HCT116 (cell line): ENCODE measurements around the gene TTC12. TPM values are rescaled to one million over a fixed set of nuclear protein-coding genes. Genes with fewer than 3 reads are reported as not detected.

Source experiments
- ATAC-seq: fragments of 200-7000 bp; cut with Tn5 transposase; 2 replicates; pipeline ENCODE4 v1.9.1; 2020; ENCODE audit warnings: mild to moderate bottlenecking, moderate library complexity
- BruUV-seq: library from RNA; stranded (reverse); fragments of 400-500 nt; replicated peaks from 2 replicates; lab custom pipeline; 2021; lab: Mats Ljungman, UMichigan
- CTCF ChIA-PET: fragments of 300-600 bp; sonication (Branson Sonifier 250); formaldehyde crosslinking; loops from one replicate; lab custom pipeline; 2021; ENCODE audit warnings: antibody characterized with exemption; lab: Charles Lee
- POLR2A ChIA-PET: fragments of 300-600, 350-600 bp; sonication (Branson Sonifier 250); formaldehyde crosslinking; loops from one replicate; lab custom pipeline; 2021; ENCODE audit warnings: antibody characterized with exemption; lab: Charles Lee
- RAD21 ChIA-PET, 2 experiments: fragments of 300-600 bp; sonication (Branson Sonifier 250); formaldehyde crosslinking; loops; one replicate each; lab custom pipeline; 2023; ENCODE audit warnings: low total read pairs in 2 of 2; ENCODE audit not compliant: uncharacterized antibody in 2 of 2, unreplicated experiment in 2 of 2, low non-redundant PET in 1 of 2; lab: Charles Lee
- DNase-seq: peaks from one replicate; pipeline ENCODE4 v3.0.0-alpha.2; 2010; ENCODE audit warnings: low read depth, low spot score
- H2AFZ ChIP-seq: fragments of 200-600 bp; shearing (Covaris generic), sonication (generic); 2 replicates; pipeline ENCODE4 v1.6.1; 2017; ENCODE audit warnings: low read depth, mixed run types, mixed read lengths, antibody characterized with exemption, low read length; ENCODE audit not compliant: poor library complexity, severe bottlenecking
- H3K27ac ChIP-seq: 2 replicates; pipeline ENCODE4 v1.5.1; 2012; ENCODE audit warnings: low read depth, low read length
- H3K27me3 ChIP-seq: fragments of 200-600 bp; sonication (generic); 2 replicates; pipeline ENCODE4 v1.6.1; 2016; ENCODE audit warnings: mixed run types, low read length, mixed read lengths; ENCODE audit not compliant: insufficient read depth
- H3K36me3 ChIP-seq, 2 experiments: fragments of 200-500 bp in 1 of 2; fragments of 200-600 bp in 1 of 2; sonication (Bioruptor generic) in 1 of 2; sonication (generic) in 1 of 2; 2 replicates each; pipeline versions ENCODE4 v1.5.1 to v1.6.1; 2014 to 2016; ENCODE audit warnings: low read length in 2 of 2, inconsistent platforms in 1 of 2, mixed read lengths in 1 of 2, mixed run types in 1 of 2; ENCODE audit not compliant: insufficient read depth in 2 of 2, control insufficient read depth in 1 of 2
- H3K4me1 ChIP-seq, 2 experiments: fragments of 200-600 bp in 1 of 2; sonication (generic) in 1 of 2; 2 replicates each; pipeline versions ENCODE4 v1.5.1 to v1.6.1; 2012 to 2017; ENCODE audit warnings: low read length in 2 of 2, inconsistent platforms in 1 of 2, mild to moderate bottlenecking in 1 of 2, mixed read lengths in 1 of 2, mixed run types in 1 of 2, moderate library complexity in 1 of 2; ENCODE audit not compliant: insufficient read depth in 2 of 2, control insufficient read depth in 1 of 2
- H3K4me2 ChIP-seq: fragments of 200-600 bp; sonication (generic); 2 replicates; pipeline ENCODE4 v1.6.1; 2017; ENCODE audit warnings: mixed run types, low read length, mixed read lengths
- H3K4me3 ChIP-seq, 2 experiments: fragments of 200-600 bp in 1 of 2; sonication (generic) in 1 of 2; replicated peaks in 1 of 2; 2 replicates each; pipeline ENCODE4 v1.5.1; 2011 to 2016; ENCODE audit warnings: low read length in 2 of 2, control low read depth in 1 of 2, low read depth in 1 of 2, mild to moderate bottlenecking in 1 of 2, mixed read lengths in 1 of 2, mixed run types in 1 of 2
- H3K79me2 ChIP-seq: fragments of 200-600 bp; sonication (generic); 2 replicates; pipeline ENCODE4 v1.6.1; 2017; ENCODE audit warnings: mild to moderate bottlenecking, mixed run types, low read length, moderate library complexity, mixed read lengths; ENCODE audit not compliant: insufficient read depth
- H3K9ac ChIP-seq: fragments of 200-600 bp; sonication (generic); 2 replicates; pipeline ENCODE4 v1.6.1; 2016; ENCODE audit warnings: low read length, mixed read lengths
- H3K9me2 ChIP-seq: fragments of 200-600 bp; sonication (generic), shearing (Covaris generic); 2 replicates; pipeline ENCODE4 v1.6.1; 2017; ENCODE audit warnings: mixed run types, mild to moderate bottlenecking, moderate library complexity; ENCODE audit not compliant: insufficient read depth
- H3K9me3 ChIP-seq, 2 experiments: fragments of 200-500 bp in 1 of 2; fragments of 200-600 bp in 1 of 2; sonication (Bioruptor generic) in 1 of 2; sonication (generic) in 1 of 2; 2 replicates each; pipeline ENCODE4 v1.6.1; 2014 to 2017; ENCODE audit warnings: low read length in 2 of 2, mixed read lengths in 2 of 2, inconsistent platforms in 1 of 2, low read depth in 1 of 2, mild to moderate bottlenecking in 1 of 2, mixed run types in 1 of 2, moderate library complexity in 1 of 2; ENCODE audit not compliant: control insufficient read depth in 1 of 2, insufficient read depth in 1 of 2
- H4K20me1 ChIP-seq: fragments of 200-600 bp; sonication (generic), shearing (Covaris generic); 2 replicates; pipeline ENCODE4 v1.6.1; 2017; ENCODE audit warnings: mixed run types, mild to moderate bottlenecking, moderate library complexity; ENCODE audit not compliant: insufficient read depth
- EGR1 ChIP-seq: IDR thresholded peaks from 2 replicates; pipeline ENCODE4 v1.6.1; 2012; ENCODE audit warnings: low read depth
- EZH2 ChIP-seq: fragments of 200-600 bp; sonication (generic); IDR thresholded peaks from 2 replicates; pipeline ENCODE4 v1.6.1; 2017; ENCODE audit warnings: antibody characterized with exemption, mixed run types
- EZH2phosphoT487 ChIP-seq: fragments of 200-600 bp; IDR thresholded peaks from 2 replicates; pipeline ENCODE4 v1.6.1; 2018; ENCODE audit warnings: antibody characterized with exemption, borderline replicate concordance
- FOSL1 ChIP-seq: IDR thresholded peaks from 2 replicates; pipeline ENCODE4 v1.6.1; 2012; ENCODE audit warnings: low read depth
- POLR2A ChIP-seq: IDR thresholded peaks from 2 replicates; pipeline ENCODE4 v1.7.0; 2011; ENCODE audit warnings: borderline replicate concordance; ENCODE audit not compliant: insufficient read depth, insufficient read length; ENCODE audit errors: extremely low read depth
- POLR2AphosphoS5 ChIP-seq: IDR thresholded peaks from 2 replicates; pipeline ENCODE4 v1.6.1; 2011; ENCODE audit warnings: mild to moderate bottlenecking, low read depth, low read length, moderate library complexity
- RAD21 ChIP-seq: IDR thresholded peaks from 2 replicates; pipeline ENCODE4 v1.6.1; 2012; ENCODE audit warnings: low read depth, mild to moderate bottlenecking
- SIN3A ChIP-seq: IDR thresholded peaks from 2 replicates; pipeline ENCODE4 v1.6.1; 2012; ENCODE audit warnings: low read depth
- SRF ChIP-seq: IDR thresholded peaks from 2 replicates; pipeline ENCODE4 v1.6.1; 2012; ENCODE audit warnings: low read depth
- YY1 ChIP-seq: IDR thresholded peaks from 2 replicates; pipeline ENCODE4 v1.6.1; 2011; ENCODE audit warnings: low read length, low read depth, moderate library complexity, mild to moderate bottlenecking; ENCODE audit not compliant: insufficient replicate concordance; ENCODE audit errors: extremely low read depth
- ZNF274 ChIP-seq: fragments of 200-500 bp; sonication (Bioruptor generic); IDR thresholded peaks from 2 replicates; pipeline ENCODE4 v1.6.1; 2014; ENCODE audit warnings: mild to moderate bottlenecking, low read depth, low read length, inconsistent platforms
- intact Hi-C: fragments of 100-400 bp; cut with micrococcal nuclease; formaldehyde crosslinking; loops from 2 replicates; pipeline ENCODE4 v1.10.0; 2022
- total RNA-seq: library from RNA; stranded (reverse); gene quantifications from one replicate; pipeline ENCODE4 v1.2.1, GENCODE V29; 2021; ENCODE audit not compliant: unreplicated experiment
- TF ChIP-seq, protein P1 (sequence below): IDR thresholded peaks from 2 replicates; pipeline ENCODE4 v1.6.1; 2012; ENCODE audit warnings: low read depth
- TF ChIP-seq, protein P2 (sequence below): IDR thresholded peaks from 2 replicates; pipeline ENCODE4 v1.6.1; 2012
- TF ChIP-seq, protein P3 (sequence below): IDR thresholded peaks from 2 replicates; pipeline ENCODE4 v1.6.1; 2011; ENCODE audit warnings: mild to moderate bottlenecking, low read length, moderate library complexity; ENCODE audit not compliant: insufficient replicate concordance; ENCODE audit errors: extremely low read depth
- TF ChIP-seq, protein P4 (sequence below): IDR thresholded peaks from 2 replicates; pipeline ENCODE4 v1.6.1; 2012

The TTC12 gene
- total RNA-seq, 1 experiment from 2014 or later: 12.6 TPM

DNA sequence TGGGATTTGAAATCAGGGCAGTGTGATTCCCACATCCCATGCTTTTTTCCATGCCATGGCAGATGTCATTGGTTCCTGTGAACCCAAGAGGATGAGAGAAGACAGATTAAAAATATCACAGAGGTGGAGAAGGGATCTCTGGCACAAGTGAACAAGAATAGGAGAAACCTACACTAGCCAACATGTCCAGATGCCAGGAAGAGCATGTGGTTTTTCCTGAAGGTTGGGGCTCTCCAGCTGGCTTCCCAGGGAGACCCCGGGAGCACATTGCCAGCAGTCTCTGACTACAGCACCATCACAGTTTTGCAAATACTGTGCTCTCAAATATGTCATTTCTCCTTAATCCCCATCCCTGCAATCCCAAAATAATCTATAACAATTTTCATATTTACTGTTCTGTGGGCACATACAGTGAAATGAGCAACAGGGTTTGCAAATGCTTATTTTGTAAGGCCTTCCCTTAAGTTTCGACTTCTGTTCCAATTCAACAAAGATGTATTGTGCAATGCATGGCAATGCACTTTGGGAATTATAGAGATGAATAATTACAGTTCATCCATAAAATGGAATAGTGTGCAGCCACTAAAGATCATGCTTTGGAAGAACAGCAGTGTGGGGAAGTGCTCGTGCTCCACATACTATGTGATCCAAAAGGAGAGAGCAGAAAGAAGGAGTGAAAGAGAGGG lies 78.0 kb downstream of the TTC12 start (continued):
- TF ChIP-seq SRF (no peak), POLR2AphosphoS5 (no peak), SIN3A (no peak)
- TF ChIP-seq, protein P1, sequence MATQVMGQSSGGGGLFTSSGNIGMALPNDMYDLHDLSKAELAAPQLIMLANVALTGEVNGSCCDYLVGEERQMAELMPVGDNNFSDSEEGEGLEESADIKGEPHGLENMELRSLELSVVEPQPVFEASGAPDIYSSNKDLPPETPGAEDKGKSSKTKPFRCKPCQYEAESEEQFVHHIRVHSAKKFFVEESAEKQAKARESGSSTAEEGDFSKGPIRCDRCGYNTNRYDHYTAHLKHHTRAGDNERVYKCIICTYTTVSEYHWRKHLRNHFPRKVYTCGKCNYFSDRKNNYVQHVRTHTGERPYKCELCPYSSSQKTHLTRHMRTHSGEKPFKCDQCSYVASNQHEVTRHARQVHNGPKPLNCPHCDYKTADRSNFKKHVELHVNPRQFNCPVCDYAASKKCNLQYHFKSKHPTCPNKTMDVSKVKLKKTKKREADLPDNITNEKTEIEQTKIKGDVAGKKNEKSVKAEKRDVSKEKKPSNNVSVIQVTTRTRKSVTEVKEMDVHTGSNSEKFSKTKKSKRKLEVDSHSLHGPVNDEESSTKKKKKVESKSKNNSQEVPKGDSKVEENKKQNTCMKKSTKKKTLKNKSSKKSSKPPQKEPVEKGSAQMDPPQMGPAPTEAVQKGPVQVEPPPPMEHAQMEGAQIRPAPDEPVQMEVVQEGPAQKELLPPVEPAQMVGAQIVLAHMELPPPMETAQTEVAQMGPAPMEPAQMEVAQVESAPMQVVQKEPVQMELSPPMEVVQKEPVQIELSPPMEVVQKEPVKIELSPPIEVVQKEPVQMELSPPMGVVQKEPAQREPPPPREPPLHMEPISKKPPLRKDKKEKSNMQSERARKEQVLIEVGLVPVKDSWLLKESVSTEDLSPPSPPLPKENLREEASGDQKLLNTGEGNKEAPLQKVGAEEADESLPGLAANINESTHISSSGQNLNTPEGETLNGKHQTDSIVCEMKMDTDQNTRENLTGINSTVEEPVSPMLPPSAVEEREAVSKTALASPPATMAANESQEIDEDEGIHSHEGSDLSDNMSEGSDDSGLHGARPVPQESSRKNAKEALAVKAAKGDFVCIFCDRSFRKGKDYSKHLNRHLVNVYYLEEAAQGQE: no peak

DNA sequence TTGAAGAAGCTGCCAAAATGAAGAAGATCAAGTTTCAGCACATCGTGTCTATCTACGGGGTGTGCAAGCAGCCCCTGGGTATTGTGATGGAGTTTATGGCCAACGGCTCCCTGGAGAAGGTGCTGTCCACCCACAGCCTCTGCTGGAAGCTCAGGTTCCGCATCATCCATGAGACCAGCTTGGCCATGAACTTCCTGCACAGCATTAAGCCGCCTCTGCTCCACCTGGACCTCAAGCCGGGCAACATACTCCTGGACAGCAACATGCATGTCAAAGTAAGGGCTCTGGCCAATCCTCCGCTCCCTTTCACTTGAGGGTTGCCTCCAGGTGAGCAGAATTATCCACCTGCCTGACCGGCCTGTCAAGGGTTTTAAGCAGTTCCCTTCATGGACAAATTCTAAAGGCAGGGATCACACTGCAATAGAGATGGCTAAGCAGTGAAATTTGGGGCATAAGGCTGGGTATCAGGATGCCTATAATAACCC lies 79.2 kb downstream of the TTC12 start:
- Histone ChIP-seq H3K36me3 (no peaks in the 10 kb centered on the region), H3K9ac (no peak overlapping the region), H3K27ac (no peak overlapping the region), H2AFZ (no peak overlapping the region), H3K4me2 (no peak overlapping the region), H3K9me3 (no peaks in the 10 kb centered on the region), H3K79me2 (no peaks in the 10 kb centered on the region), H3K4me3 (no peak overlapping the region), H3K4me1 (no peaks in the 10 kb centered on the region), H3K27me3 (peaks cover 15% of the 10 kb centered on the region), H4K20me1 (no peaks in the 10 kb centered on the region), H3K9me2 (no peaks in the 10 kb centered on the region)
- BruUV-seq: no TSS peak
- POLR2A ChIA-PET: no interaction called here
- ATAC-seq (no peak), DNase-seq (no peak)
- RAD21 ChIA-PET: no interaction called here
- intact Hi-C loops: no loop called here
- CTCF ChIA-PET: no interaction called here
- TF ChIP-seq YY1 (no peak), FOSL1 (no peak), POLR2A (no peak), EZH2 (no peak), EZH2phosphoT487 (no peak), ZNF274 (no peak), EGR1 (no peak), POLR2AphosphoS5 (no peak), RAD21 (no peak)
- TF ChIP-seq, protein P2, sequence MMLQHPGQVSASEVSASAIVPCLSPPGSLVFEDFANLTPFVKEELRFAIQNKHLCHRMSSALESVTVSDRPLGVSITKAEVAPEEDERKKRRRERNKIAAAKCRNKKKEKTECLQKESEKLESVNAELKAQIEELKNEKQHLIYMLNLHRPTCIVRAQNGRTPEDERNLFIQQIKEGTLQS: no peak
- TF ChIP-seq, protein P3, sequence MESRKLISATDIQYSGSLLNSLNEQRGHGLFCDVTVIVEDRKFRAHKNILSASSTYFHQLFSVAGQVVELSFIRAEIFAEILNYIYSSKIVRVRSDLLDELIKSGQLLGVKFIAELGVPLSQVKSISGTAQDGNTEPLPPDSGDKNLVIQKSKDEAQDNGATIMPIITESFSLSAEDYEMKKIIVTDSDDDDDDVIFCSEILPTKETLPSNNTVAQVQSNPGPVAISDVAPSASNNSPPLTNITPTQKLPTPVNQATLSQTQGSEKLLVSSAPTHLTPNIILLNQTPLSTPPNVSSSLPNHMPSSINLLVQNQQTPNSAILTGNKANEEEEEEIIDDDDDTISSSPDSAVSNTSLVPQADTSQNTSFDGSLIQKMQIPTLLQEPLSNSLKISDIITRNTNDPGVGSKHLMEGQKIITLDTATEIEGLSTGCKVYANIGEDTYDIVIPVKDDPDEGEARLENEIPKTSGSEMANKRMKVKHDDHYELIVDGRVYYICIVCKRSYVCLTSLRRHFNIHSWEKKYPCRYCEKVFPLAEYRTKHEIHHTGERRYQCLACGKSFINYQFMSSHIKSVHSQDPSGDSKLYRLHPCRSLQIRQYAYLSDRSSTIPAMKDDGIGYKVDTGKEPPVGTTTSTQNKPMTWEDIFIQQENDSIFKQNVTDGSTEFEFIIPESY: no peak
- TF ChIP-seq, protein P4, sequence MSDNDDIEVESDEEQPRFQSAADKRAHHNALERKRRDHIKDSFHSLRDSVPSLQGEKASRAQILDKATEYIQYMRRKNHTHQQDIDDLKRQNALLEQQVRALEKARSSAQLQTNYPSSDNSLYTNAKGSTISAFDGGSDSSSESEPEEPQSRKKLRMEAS: no peak
- TF ChIP-seq, protein P1: no peak
